Measurements from ENCODE around the gene ZFAND6.
"Not testable (repeated sequence)": the region's sequence is repeated elsewhere in the genome, so short reads cannot be mapped to it uniquely, and the experiment has no call there.

ZFAND6 gene

DNA sequence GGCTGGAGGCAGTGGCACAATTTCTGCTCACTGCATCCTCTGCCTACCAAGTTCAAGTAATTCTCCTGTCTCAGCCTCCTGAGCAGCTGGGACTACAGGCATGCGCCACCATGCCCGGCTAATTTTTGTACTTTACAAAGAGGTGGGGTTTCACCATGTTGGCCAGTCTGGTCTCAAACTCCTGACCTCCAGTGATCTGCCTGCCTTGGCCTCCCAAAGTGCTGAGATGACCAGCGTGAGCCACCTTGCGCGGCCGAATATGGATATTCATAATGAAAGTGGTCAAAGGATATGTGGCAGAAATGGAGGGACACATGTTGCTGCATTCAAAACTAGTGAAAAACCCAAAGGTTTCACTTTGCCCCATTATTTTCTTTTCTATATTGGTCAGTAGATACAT lies 40.2 kb downstream of the ZFAND6 start:
- not testable (repeated sequence) for DNase-seq

DNA sequence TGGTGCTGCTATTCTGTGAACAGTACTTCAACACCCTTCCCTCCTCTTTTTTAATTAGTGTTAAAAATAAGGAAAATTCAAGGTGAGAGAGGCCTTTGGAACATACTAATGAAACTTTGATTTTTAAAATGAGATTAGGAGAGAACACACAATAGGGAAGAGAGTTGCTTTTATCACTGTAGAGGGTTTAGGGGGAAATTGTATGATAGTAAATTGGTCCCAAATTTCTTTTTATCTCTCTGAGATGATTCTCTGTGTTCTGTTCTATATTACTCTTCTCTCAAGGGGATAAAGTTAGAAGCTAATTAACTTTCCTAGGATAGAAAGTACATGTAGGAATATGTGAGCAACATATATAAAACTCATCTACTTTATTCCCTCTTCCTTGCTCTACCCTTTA lies 40.8 kb downstream of the ZFAND6 start:
- no peak for DNase-seq

DNA sequence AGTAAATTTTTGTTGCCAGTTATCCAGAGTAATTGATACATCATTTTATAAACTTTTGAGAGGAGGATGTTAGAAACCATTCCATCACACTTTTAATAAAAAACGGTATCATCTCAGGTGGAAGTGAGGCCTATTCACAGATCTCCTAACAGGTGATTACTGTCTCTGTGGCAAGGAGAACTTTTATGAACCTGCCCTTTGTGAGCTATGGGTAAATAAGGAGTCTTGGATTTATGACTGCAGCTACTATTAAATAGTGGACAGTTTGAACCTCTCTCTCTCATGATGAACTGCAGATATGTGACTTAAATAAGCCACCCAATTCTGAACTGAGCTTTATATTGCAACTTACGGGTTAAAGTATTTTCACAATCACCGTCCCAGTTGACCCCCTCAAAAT lies 45.7 kb downstream of the ZFAND6 start:
- no peak for DNase-seq

DNA sequence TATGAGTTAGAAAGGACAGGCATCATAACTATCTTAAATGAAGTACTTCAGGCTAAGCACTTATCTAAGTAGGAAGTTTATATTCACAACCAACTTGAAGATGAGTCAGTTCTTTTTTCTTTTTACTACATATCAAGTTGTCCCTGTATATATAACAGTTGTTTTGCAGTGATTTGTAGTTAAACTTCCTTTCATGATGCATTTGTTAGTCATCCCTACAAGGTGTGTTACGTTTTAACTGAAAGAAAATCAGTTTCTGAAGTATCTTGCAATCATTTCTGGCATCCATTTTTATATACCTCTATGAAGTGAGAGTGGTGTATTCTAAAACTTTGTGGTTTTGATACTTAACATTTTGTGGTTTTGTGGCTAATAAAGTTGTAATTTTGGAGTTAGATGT lies 46.1 kb downstream of the ZFAND6 start:
- no peak for DNase-seq

DNA sequence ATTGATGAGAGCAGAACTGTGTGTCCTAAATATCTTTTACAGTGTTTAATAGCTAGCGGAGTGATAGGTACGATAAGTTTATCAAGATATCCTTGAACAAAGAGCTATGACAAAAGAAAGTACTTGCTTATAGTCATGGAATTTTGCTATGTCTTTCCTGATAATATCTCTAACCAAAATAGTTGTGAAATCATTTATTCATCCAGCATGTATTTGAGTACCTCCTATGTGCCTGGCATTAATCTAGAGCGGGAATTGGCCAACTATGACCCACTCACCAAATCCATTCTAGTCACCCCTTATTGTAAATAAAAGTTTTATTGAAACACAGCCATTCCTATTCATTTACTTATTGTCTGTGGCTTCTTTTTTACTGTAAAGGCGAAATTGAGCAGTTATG lies 46.6 kb downstream of the ZFAND6 start:
- no peak for DNase-seq

DNA sequence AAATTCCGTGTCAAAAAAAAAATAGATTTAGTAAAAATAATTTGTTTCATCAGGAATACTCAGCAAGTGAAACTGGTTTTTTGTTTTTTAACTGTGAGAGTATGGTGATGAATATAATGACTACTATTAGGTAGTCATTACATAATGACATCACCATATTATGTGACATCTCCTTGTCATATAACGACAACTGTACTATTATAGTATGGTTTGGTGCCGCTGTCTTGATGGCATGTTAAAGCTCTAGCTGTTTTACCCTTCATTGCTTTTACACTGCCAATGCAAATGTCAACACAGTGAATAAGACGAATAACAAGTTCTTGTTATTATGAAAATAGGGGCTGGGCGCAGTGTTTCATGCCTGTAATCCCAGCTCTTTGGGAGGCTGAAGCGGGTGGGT lies 47.7 kb downstream of the ZFAND6 start:
- DNase-seq = no peak

DNA sequence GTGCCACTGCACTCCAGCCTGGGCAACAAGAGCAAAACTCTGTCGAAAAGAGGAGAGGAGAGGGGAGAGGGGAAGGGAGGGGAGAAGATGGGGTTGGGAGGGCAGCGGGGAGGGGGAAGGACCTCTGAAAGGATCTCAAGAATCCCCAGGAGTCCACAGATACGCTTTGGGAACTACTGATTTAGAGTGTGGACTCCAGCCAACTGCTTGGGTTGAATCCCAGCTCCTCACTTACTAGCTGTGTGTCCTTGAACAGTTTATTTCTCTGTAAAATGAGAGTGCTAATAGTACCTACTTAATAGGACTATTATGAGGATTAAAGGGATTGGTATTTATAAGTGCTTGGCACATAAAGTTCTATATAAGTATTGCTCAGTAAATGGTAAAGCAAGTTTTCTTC lies 48.3 kb downstream of the ZFAND6 start:
- DNase-seq = no peak

DNA sequence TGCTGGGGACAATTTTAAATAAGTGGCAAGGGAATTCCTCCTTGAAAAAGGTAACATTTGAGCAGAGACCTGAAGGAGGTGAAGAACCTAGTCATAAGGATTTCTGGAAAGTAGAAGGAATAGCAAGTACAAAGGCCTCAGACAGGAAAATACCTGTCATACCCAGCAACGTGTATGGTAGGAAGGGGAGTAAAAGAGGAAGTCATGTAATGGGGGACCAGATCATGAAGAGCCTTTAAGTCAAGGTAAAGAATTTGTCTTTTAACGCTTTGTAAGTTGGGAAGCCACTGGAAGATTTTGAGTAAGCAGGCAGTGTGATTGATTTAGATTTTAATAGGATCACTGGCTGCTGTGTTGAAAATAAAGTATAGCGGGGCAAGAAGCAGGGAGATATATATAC lies 49.9 kb downstream of the ZFAND6 start:
- DNase-seq = no peak

DNA sequence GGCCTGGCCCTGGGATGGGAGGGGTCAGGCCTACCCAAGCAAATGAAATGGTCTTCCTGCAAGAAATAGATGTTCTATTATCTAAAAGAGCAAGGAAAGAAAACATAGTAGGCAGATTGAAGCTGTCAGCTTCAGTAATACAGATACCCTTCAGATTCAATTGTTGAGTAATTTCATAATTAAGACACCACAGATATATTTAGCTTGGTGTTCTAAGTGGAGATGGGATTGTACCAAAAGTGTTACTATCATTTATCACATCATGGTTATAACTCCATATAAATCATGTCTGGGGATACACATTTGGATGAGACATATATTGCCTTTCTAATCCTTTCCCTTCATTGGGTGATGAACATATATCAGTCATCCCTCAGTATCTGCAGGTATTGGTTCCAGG lies 51.4 kb downstream of the ZFAND6 start:
- DNase-seq = no peak

DNA sequence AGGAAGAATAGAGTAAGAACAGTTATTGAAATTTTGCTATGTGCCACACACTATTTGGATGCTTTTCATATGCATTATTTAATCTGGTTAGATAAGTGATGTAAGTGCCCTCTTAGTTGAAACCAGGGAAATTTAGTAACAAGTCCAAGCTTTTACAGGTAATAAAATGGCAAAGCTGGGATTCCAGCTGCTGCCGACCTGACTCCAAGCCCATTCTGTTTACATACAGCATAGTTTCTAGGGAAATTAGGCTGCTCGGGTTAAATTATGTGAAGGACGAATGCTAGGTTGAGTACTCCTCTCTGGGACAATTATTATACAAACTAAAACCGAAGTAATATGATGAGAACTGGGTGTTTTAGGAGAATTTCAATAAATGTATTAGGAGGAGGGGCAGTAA lies 54.6 kb downstream of the ZFAND6 start:
- no peak for DNase-seq

DNA sequence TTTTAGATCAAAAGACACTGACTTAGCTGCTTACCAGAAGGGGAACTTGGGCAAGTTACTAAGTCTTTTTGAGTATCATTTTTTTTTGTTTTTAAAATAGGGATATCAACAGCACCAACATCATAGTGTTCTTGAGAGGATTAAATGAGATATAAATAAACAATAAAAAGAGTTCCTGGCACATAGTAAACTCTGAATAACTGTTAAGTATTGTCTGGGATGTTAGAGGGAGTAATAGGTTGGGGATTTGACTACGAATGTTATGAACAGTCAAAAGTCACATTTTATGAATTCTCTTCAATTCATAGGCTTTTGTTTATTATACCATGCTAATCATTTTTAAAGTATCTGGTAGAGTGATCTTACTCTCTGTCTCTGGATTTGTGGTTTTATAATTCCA lies 55.5 kb downstream of the ZFAND6 start:
- DNase-seq = no peak

DNA sequence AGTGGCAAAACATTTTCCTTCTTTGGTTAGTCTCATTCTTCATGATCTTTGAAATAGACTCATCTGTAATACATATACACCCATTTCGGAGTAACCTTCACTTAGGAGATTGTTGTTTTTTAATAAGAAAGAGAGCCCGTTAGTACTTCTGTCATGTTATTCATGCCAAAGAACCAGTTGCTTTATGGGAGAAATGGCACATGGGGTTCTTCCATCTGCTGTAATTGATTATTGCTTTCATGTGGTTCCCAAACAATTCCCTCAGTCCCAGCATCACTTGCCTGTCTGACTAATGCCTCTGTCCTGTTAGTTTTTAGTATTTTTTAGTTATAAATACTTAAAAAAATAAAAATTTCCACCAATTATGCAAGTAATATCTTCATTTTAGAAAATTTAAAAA lies 59.5 kb downstream of the ZFAND6 start:
- no peak for DNase-seq

DNA sequence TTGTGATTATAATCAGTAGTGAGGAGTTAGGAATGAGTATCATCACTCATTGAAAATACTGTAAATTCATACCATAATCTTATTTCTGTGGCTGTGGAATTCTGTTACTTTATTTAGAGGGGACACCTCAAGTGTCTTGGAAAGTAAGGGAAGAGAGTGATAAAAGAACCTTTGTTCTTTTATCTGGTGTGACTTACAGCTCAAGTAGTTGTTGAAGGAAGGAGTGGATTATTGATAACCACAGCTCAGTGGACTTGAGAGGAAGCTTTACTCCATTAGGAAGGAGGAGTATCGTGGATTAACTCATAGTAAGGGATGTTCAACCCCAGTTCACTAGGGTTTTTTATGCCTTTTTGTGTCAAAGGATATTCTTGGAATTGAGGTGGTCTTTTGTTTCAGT lies 61.2 kb downstream of the ZFAND6 start:
- DNase-seq = no peak

DNA sequence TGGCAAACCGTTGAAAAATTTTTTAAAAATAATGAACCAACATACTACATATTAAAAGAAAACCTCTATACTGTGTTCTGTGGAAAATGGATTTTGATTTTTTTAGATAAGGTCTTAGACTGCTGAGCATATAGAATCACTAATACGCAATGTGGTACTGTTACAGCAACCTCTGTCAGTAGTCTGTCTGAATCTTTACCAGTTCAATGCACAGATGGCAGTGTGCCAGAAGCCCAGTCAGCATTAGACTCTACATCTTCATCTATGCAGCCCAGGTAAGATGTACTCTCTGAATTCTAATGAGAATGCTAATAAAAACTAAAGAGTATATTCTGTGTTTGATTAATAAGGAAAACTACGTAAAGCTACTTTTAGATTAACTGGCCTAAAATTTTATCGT lies 62.1 kb downstream of the ZFAND6 start:
- DNase-seq = no peak

DNA sequence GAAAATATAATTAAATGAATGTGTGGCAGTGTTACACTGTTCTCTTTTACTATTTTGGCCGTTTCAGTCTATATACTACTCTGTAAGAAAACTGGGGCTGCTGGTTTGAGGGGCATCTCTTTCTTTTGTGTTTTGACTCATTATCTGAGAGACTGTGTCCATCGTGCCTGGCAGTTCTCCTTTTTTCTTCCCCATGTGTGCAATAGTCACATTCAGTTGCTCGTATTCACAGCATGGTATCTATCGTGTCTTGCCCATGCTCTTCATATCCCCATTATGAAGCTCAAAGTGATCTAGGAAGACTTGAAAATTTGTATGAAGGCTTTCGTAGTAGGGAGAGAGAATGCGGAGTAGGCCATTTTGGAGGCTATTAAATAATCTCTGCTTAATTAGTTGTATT lies 63.6 kb downstream of the ZFAND6 start:
- no peak for DNase-seq

DNA sequence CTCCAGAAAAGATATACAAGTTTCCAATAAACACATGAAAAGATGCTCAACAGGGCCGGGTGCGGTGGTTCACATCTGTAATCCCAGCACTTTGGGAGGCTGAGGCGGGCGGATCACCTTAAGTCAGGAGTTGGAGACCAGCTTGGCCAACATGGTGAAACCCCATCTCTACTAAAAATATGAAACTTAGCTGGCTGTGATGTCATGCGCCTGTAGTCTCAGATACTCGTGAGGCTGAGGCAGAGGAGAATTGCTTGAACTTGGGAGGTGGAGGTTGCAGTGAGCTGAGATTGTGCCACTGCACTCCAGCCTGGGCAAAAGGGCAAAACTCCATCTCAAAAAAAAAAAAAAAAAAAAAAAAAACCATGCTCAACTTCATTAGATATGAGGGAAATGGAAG lies 67.8 kb downstream of the ZFAND6 start:
- DNase-seq = not testable (repeated sequence)

DNA sequence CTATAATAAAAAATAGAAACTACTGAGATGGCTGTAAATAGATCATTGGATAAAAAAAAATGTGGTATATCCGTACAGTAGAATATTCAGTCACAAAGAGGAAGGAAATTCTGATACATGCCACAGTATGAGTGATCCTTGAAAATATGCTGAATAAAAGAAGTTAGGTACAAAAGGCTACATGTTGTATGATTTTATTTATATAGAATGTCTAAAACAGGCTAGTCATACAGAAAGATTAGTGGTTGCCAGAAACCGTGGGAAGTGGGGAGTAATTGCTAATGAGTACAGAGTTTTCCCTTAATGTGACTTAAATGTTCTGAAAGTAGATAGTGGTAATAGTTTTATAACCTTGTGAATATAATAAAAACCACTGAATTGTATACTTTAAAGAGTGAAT lies 68.4 kb downstream of the ZFAND6 start:
- DNase-seq = no peak

DNA sequence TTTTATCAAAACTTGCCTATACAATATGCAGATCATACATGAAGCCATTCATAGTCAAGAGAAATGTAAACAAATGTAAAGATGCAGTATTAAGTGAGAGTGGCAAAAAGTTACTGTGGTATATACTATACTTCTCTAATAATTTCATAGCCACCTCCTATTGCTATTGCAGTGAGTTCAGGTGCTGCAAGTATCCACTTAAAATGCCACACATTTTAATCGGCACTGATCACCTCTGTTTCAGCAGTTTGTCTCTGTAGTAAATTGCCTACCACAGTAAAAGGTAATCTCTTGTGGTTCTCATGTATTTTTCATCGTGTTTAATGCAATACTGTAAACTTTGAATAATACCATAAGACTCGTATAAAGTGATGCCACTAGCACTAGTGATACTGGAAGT lies 72.9 kb downstream of the ZFAND6 start:
- DNase-seq = no peak

DNA sequence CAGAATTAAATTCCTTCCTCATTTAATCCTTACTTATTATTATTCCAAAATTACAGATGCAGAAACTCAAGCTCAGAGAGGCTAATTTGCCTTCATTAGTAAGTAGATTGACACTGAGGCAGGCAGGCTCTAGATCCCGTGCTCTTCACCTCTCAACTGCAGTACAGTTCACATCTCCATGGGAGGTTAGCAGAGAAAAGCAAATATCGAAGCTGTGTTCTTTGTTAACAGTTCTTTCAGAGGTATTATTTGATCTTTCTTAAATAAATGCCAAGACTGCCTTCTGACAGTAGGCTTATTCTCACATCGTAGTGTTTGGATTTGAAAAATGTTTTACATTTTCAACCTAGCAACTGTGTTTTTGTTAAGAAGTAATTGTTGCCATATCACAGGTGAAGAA lies 77.4 kb downstream of the ZFAND6 start:
- DNase-seq = no peak

DNA sequence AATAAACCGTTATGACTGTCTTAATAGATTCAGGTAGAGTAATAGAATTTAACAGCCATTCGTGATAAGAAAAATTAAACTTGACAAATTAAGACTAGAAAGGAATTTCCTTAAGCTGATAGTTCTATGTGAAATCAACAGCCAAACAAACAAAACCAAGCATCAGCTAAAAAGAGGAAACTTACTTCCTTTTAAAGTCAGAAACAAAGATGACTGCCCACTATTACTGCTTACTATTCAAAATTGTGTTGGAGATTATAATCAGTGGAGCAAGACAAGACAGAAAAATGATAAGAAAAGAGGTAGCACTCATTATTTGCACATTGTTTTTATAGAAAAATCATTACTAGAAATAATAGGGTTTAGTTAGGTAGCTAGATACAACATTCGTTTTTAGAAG lies 79.5 kb downstream of the ZFAND6 start:
- DNase-seq = no peak

DNA sequence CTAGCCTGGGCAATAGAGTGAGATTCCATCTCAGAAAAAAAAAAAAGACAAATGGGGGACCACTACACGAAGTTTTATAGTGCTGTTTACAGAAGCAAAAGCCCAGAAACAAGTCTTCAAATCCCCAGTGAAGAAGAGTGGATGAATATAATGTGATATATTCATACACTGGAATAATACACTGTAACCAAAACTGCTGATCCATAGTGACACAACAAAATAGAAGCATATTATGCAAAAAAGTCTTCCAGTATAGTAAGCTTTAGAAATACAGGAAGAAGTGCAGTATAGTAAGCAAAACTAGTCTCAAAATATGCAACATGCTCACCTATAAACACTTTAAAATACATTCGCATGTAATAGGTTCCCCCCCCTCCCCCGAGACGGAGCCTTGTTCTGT lies 81.4 kb downstream of the ZFAND6 start:
- DNase-seq = no peak

DNA sequence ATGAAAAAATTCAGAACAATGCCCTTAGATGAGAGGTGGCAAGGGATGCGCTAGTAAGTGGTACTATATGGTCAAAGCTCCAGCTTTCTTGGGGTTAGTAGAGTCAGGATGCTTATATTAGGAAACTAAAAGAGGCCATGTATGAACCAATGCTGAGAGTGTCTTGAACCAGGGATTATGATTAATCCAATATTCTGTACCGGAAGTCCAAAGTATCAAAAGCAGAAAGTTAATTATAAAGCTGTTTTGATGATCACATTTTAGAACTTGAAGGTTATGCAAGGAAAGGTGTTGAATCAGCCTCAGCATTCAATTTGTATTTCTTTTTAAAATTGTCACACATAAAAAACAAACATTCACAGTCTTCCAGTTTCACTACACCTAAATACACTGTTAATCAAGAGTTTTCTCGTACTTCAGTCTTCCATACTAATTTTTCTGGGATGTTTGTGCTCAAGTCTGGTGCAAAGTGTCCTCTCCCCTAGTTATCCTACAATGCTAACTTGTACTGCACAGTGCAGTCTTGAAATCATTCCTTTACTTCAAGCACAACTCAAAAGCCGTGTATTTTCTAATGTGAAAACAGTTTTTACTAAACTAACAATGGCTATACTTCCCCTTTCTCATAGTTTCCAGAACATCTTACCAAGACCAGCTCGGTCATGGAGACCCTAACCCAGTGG lies 82.6 kb downstream of the ZFAND6 start:
- DNase-seq = no peak

DNA sequence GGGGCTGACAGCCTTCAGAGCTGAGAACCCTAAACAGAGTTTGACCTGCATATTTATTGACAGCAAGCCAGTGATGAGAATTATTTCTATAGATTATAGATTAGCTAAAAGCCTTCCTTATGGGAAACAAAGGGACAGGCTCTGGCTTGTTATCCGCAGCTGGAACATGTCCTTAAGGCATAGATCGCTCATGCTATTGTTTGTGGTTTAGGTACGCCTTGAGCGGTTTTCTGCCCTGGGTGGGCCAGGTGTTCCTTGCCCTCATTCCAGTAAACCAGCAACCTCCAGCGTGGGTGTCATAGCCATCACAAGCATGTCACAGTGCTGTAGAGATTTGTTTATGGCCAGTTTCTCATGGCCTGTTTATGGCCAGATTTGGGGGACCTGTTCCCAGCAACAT lies 83.2 kb downstream of the ZFAND6 start:
- DNase-seq = no peak

DNA sequence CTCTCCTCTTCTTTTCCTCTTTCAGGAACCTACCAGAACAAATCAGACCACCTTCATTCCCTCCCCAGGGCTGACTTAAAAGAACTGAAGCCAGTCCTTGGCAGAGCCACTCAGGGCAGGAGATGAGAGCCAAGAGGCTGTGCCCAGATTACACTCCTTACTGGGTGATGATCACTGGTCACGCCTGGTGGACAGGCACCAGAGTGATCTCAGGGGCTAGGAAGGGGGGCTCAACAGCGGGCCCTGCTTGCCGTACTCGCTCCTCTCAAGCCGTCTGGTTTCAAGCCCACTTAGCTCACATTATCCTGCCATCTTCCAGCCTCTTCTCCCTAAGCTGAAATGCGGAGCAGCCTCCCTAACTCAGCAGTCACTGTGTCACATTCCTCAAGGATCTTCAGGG lies 91.7 kb downstream of the ZFAND6 start:
- DNase-seq = no peak

DNA sequence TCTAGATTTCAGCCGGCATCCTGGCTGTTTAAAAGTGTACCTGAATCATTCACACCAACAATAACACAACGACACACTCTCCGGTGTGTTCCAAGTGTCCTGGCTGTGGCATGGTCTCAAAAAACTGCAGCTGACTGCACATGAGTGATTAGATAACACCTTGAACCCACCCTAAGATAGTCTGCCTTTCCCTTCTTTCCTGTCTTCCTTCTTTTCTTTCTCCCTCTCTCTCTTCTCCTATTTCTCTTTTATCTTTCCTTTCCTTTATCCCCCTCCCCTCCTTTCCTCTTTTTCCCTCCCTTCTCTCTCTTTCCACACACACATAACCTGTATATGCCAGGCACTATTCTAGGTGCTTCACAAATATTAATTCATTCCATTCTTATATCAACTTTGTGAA lies 92.1 kb downstream of the ZFAND6 start:
- no peak for DNase-seq
